ENCODE measurements around the gene COLQ.

COLQ gene

GRCh38 chr3:15409774-15410173, 111.7 kb downstream of the COLQ start:
- no peak for DNase-seq

GRCh38 chr3:15409239-15409638, 112.3 kb downstream of the COLQ start:
- DNase-seq = no peak

GRCh38 chr3:15405448-15406050, 116.0 kb downstream of the COLQ start:
- DNase-seq = peak in 1 of 4 experiments; percentile 4

GRCh38 chr3:15404767-15405166, 116.7 kb downstream of the COLQ start:
- DNase-seq = no peak

- no peak for DNase-seq
These were observed 117.5 kb downstream of the COLQ start for GRCh38 chr3:15403965-15404364.

GRCh38 chr3:15403495-15403894, 118.0 kb downstream of the COLQ start:
- DNase-seq = no peak

- no peak for DNase-seq
These were observed 119.6 kb downstream of the COLQ start for GRCh38 chr3:15401936-15402335.

All from activated CD4-positive, CD25-positive, alpha-beta regulatory T cell (primary cell).